IMR-90 (cell line): Measurements from ENCODE around the gene ITGB2. TPM values are rescaled to one million over a fixed set of nuclear protein-coding genes. Genes with fewer than 3 reads are reported as not detected.

Experiments used
- ATAC-seq: fragments of 200-7000 bp; cut with Tn5 transposase; 2 replicates; pipeline ENCODE4 v1.9.1; 2020; ENCODE audit warnings: low read depth, mild to moderate bottlenecking, moderate library complexity
- BruUV-seq: library from RNA; stranded (reverse); fragments of 400-500 nt; replicated peaks from 2 replicates; lab custom pipeline; 2021; lab: Mats Ljungman, UMichigan
- CTCF ChIA-PET: fragments of 300-600 bp; formaldehyde crosslinking; extraction: SDS; loops from one replicate; lab custom pipeline; 2021; ENCODE audit warnings: antibody characterized with exemption; lab: Yijun Ruan, JAX
- POLR2A ChIA-PET: fragments of 300-600 bp; sonication (Branson Sonifier 250); formaldehyde crosslinking; loops from one replicate; lab custom pipeline; 2022; ENCODE audit warnings: antibody characterized with exemption; ENCODE audit not compliant: unreplicated experiment; lab: Charles Lee
- DNase-seq: peaks from one replicate; pipeline ENCODE4 v3.0.0; 2013
- H2AFZ ChIP-seq: replicated peaks from 2 replicates; pipeline ENCODE3; 2013; ENCODE audit warnings: low read length, mild to moderate bottlenecking; ENCODE audit not compliant: poor library complexity
- H2AK5ac ChIP-seq: 2 replicates; pipeline ENCODE4 v1.6.1; 2013; ENCODE audit warnings: low read depth, low read length, inconsistent platforms
- H2AK9ac ChIP-seq: replicated peaks from 2 replicates; pipeline ENCODE3; 2013; ENCODE audit warnings: mild to moderate bottlenecking, low read depth, low read length, moderate library complexity; ENCODE audit not compliant: poor library complexity
- H2BK120ac ChIP-seq: 2 replicates; pipeline ENCODE4 v1.6.1; 2013; ENCODE audit warnings: low read depth, low read length, inconsistent platforms
- H2BK15ac ChIP-seq: 3 replicates; pipeline ENCODE4 v1.6.1; 2013; ENCODE audit warnings: low read depth, low read length, inconsistent platforms
- H2BK20ac ChIP-seq: 2 replicates; pipeline ENCODE4 v1.6.1; 2013; ENCODE audit warnings: low read depth, mild to moderate bottlenecking, inconsistent platforms, low read length, moderate library complexity
- H2BK5ac ChIP-seq: 2 replicates; pipeline ENCODE4 v1.6.1; 2013; ENCODE audit warnings: mild to moderate bottlenecking, low read depth, low read length, inconsistent platforms; ENCODE audit not compliant: poor library complexity, severe bottlenecking
- H3K14ac ChIP-seq: replicated peaks from 2 replicates; pipeline ENCODE4 v1.6.1; 2013; ENCODE audit warnings: low read depth, low read length, inconsistent platforms
- H3K18ac ChIP-seq: 2 replicates; pipeline ENCODE4 v1.6.1; 2013; ENCODE audit warnings: low read depth, low read length, control low read depth
- H3K23ac ChIP-seq: 2 replicates; pipeline ENCODE4 v1.6.1; 2013; ENCODE audit warnings: low read depth, low read length, inconsistent platforms
- H3K27ac ChIP-seq: 2 replicates; pipeline ENCODE4 v1.5.1; 2013; ENCODE audit warnings: mild to moderate bottlenecking, control low read depth, low read length; ENCODE audit not compliant: insufficient read depth
- H3K27me3 ChIP-seq: 2 replicates; pipeline ENCODE4 v1.6.1; 2013; ENCODE audit warnings: low read length; ENCODE audit not compliant: control insufficient read depth, insufficient read depth
- H3K36me3 ChIP-seq: 2 replicates; pipeline ENCODE4 v1.6.1; 2013; ENCODE audit warnings: low read length, mixed read lengths; ENCODE audit not compliant: control insufficient read depth, insufficient read depth
- H3K4ac ChIP-seq: 2 replicates; pipeline ENCODE4 v1.6.1; 2013; ENCODE audit warnings: low read depth, low read length, inconsistent platforms
- H3K4me1 ChIP-seq: 2 replicates; pipeline ENCODE4 v1.6.1; 2013; ENCODE audit warnings: low read length, mixed read lengths; ENCODE audit not compliant: control insufficient read depth, insufficient read depth
- H3K4me2 ChIP-seq: 2 replicates; pipeline ENCODE4 v1.6.1; 2013; ENCODE audit warnings: low read depth, mild to moderate bottlenecking, control low read depth, low read length, moderate library complexity
- H3K4me3 ChIP-seq: 2 replicates; pipeline ENCODE4 v1.5.1; 2013; ENCODE audit warnings: low read depth, mild to moderate bottlenecking, control low read depth, low read length, moderate library complexity; ENCODE audit not compliant: insufficient read depth
- H3K56ac ChIP-seq: 2 replicates; pipeline ENCODE4 v1.6.1; 2013; ENCODE audit warnings: low read length, inconsistent platforms; ENCODE audit not compliant: insufficient read depth; ENCODE audit errors: extremely low read depth
- H3K79me1 ChIP-seq, 2 experiments: 2 replicates each; pipeline ENCODE4 v1.6.1; 2013; ENCODE audit warnings: low read length in 2 of 2, inconsistent platforms in 1 of 2, low read depth in 1 of 2
- H3K9ac ChIP-seq: 2 replicates; pipeline ENCODE4 v1.6.1; 2013; ENCODE audit warnings: low read depth, low read length, control low read depth
- H3K9me1 ChIP-seq: 2 replicates; pipeline ENCODE4 v1.6.1; 2013; ENCODE audit warnings: low read length, inconsistent platforms; ENCODE audit not compliant: insufficient read depth
- H3K9me3 ChIP-seq: 2 replicates; pipeline ENCODE4 v1.6.1; 2013; ENCODE audit warnings: low read length; ENCODE audit not compliant: control insufficient read depth, insufficient read depth
- H4K20me1 ChIP-seq: 2 replicates; pipeline ENCODE4 v1.6.1; 2013; ENCODE audit warnings: low read length, inconsistent platforms; ENCODE audit not compliant: insufficient read depth
- H4K5ac ChIP-seq: 2 replicates; pipeline ENCODE4 v1.6.1; 2013; ENCODE audit warnings: mild to moderate bottlenecking, low read depth, low read length, control low read depth
- H4K8ac ChIP-seq, 2 experiments: 2 replicates each; pipeline ENCODE4 v1.6.1; 2013; ENCODE audit warnings: low read depth in 2 of 2, low read length in 2 of 2, control low read depth in 1 of 2, inconsistent platforms in 1 of 2
- H4K91ac ChIP-seq: 2 replicates; pipeline ENCODE4 v1.6.1; 2013; ENCODE audit warnings: low read depth, low read length, inconsistent platforms; ENCODE audit not compliant: insufficient read depth
- BHLHE40 ChIP-seq: fragments of 150-350 bp; IDR thresholded peaks from 2 replicates; pipeline ENCODE4 v1.6.1; 2016; ENCODE audit warnings: mild to moderate bottlenecking, low read depth, low read length
- CEBPB ChIP-seq: IDR thresholded peaks from 2 replicates; pipeline ENCODE4 v1.6.1; 2012; ENCODE audit warnings: low read depth, low read length, improper control_type of control experiment
- CHD1 ChIP-seq: IDR thresholded peaks from 2 replicates; pipeline ENCODE4 v1.6.1; 2012; ENCODE audit warnings: low read depth, low read length, improper control_type of control experiment
- CTCF ChIP-seq: conservative IDR thresholded peaks from 2 replicates; pipeline ENCODE4 v1.5.1; 2012; ENCODE audit warnings: mild to moderate bottlenecking, low read depth, low read length, improper control_type of control experiment
- ELK1 ChIP-seq: fragments of 150-350 bp; IDR thresholded peaks from 2 replicates; pipeline ENCODE4 v1.6.1; 2016; ENCODE audit warnings: low read depth, mild to moderate bottlenecking, low read length, moderate library complexity, borderline replicate concordance
- FOS ChIP-seq: fragments of 150-350 bp; IDR thresholded peaks from 2 replicates; pipeline ENCODE4 v1.6.1; 2016; ENCODE audit warnings: low read depth, low read length
- MAZ ChIP-seq: IDR thresholded peaks from 2 replicates; pipeline ENCODE4 v1.6.1; 2012; ENCODE audit warnings: low read depth, mild to moderate bottlenecking, low read length, improper control_type of control experiment, moderate library complexity, borderline replicate concordance
- MXI1 ChIP-seq: IDR thresholded peaks from 2 replicates; pipeline ENCODE4 v1.6.1; 2012; ENCODE audit warnings: low read depth, mild to moderate bottlenecking, low read length, moderate library complexity, borderline replicate concordance
- NFE2L2 ChIP-seq: fragments of 150-350 bp; IDR thresholded peaks from 2 replicates; pipeline ENCODE4 v1.6.1; 2016; ENCODE audit warnings: low read depth, mild to moderate bottlenecking, low read length
- POLR2A ChIP-seq: IDR thresholded peaks from 2 replicates; pipeline ENCODE4 v1.6.1; 2012; ENCODE audit warnings: mild to moderate bottlenecking, low read depth, low read length
- RAD21 ChIP-seq: IDR thresholded peaks from 2 replicates; pipeline ENCODE4 v1.6.1; 2012; ENCODE audit warnings: low read length, improper control_type of control experiment
- RCOR1 ChIP-seq: IDR thresholded peaks from 2 replicates; pipeline ENCODE4 v1.6.1; 2012; ENCODE audit warnings: mild to moderate bottlenecking, low read length, improper control_type of control experiment; ENCODE audit not compliant: insufficient replicate concordance
- RFX5 ChIP-seq: IDR thresholded peaks from 2 replicates; pipeline ENCODE4 v1.8.0; 2012; ENCODE audit warnings: low read depth, mild to moderate bottlenecking, low read length, moderate library complexity
- SMC3 ChIP-seq: fragments of 150-350 bp; IDR thresholded peaks from 2 replicates; pipeline ENCODE4 v1.6.1; 2016; ENCODE audit warnings: low read depth, mild to moderate bottlenecking, antibody characterized with exemption, low read length, moderate library complexity
- WGBS, 2 experiments: methylation state at CpG; one replicate each; pipeline versions ENCODE4 v1.1.5 to v1.1.7; 2013; ENCODE audit warnings: missing lambda C conversion rate in 2 of 2; ENCODE audit not compliant: insufficient read length in 1 of 2; ENCODE audit errors: extremely low coverage in 2 of 2; 5-methylcytosine and 5-hydroxymethylcytosine counted together
- dilution Hi-C: fragments of 300-500 bp; cut with HindIII; formaldehyde crosslinking; loops from one replicate; pipeline ENCODE4 v1.14.3; 2018; ENCODE audit warnings: low sequenced_read_pairs; ENCODE audit not compliant: unreplicated experiment
- in situ Hi-C: fragments of 300-500 bp; cut with MboI; formaldehyde crosslinking; loops from 3 replicates; pipeline ENCODE4 v1.14.3; 2019; ENCODE audit warnings: low sequenced_read_pairs, inconsistent platforms, mixed read lengths
- intact Hi-C: fragments of 100-400 bp; cut with micrococcal nuclease; formaldehyde crosslinking; loops from 2 replicates; pipeline ENCODE4 v1.10.0; 2022
- polyA plus RNA-seq, 3 experiments: library from polyadenylated mRNA; depleted of rRNA; stranded (reverse); fragments of >200 nt; gene quantifications; 2 replicates each; pipeline ENCODE4 v1.2.3, GENCODE V29; 2012; ENCODE audit warnings: low replicate concordance in 1 of 3
- total RNA-seq: library from RNA; depleted of rRNA; stranded (reverse); fragments of >200 nt; gene quantifications from 2 replicates; pipeline ENCODE4 v1.2.3, GENCODE V29; 2012

ITGB2 gene
- total and polyA plus RNA-seq, 2 of the 4 experiments (the other 2 are of a cell fraction) = 0.14 TPM; not detected in 1

GRCh38 chr21:44869781-44870747 is 50.6 kb downstream of the ITGB2 start:
- 0% methylated on average over 1 of the region's 19 CpGs; no CpG with 5 or more reads in 1 of the 2 experiments for WGBS, 2 experiments
- peak; percentile 37 for ATAC-seq
- TF ChIP-seq SMC3 (no peak), ELK1 (no peak), CHD1 (no peak), NFE2L2 (no peak), POLR2A (no peak), RAD21 (no peak), BHLHE40 (peak; percentile 55), CTCF (no peak), MAZ (no peak), RCOR1 (no peak), RFX5 (no peak), FOS (peak; percentile 92), CEBPB (peak; percentile 73), MXI1 (no peak)

More at GRCh38 chr21:44869781-44870747, 50.6 kb downstream of the ITGB2 start:
- intact Hi-C loops (loop anchor here (5.0 to 10.0 kb wide), 4 partner anchors 53 to 265 kb away; partner anchors contain the start of genes SUMO3 and UBE2G2), in situ Hi-C loops (no loop called here), dilution Hi-C loops (no loop called here)
- Histone ChIP-seq H3K56ac (peak overlapping the region; percentile 94), H3K36me3 (peaks cover 12% of the 10 kb centered on the region), H2BK120ac (peak overlapping the region; percentile 96), H3K18ac (peak overlapping the region; percentile 83), H3K4me3 (peak overlapping the region; percentile 29; the same call in 1 of the 2 replicates), H3K14ac (peak overlapping the region; percentile 95), H3K9ac (peak overlapping the region; percentile 47), H2BK5ac (peak overlapping the region; percentile 95), H2AK9ac (no peak overlapping the region), H4K5ac (peak overlapping the region; percentile 63), H3K4me1 (peaks cover 43% of the 10 kb centered on the region), H3K4me2 (peak overlapping the region; percentile 92), H3K4ac (peak overlapping the region; percentile 97), H2BK20ac (peak overlapping the region; percentile 91), H3K9me1 (peaks cover 50% of the 10 kb centered on the region), H3K27ac (peak overlapping the region; percentile 90), H2AK5ac (peak overlapping the region; percentile 99), H2BK15ac (peak overlapping the region; percentile 99), H4K20me1 (peaks cover 80% of the 10 kb centered on the region), H4K8ac (peak overlapping the region; percentile 60 to 70; a peak in 3 of 4 replicates), H4K91ac (peak overlapping the region; percentile 97), H2AFZ (no peak overlapping the region), H3K23ac (peak overlapping the region; percentile 97), H3K9me3 (no peaks in the 10 kb centered on the region), H3K79me1 (peaks cover 10 to 77% of the 10 kb centered on the region in 2 experiments), H3K27me3 (no peaks in the 10 kb centered on the region)
- CTCF ChIA-PET = interaction anchor here (0.6 kb wide), 1 partner anchor 269 kb away, joined by 3 read pairs; no protein-coding TSS in a partner anchor
- peak; percentile 96 for DNase-seq
- POLR2A ChIA-PET = no interaction called here
- BruUV-seq = TSS peak; percentile 15
